A673 (cell line): ENCODE results near the gene EYS. TPM values are rescaled to one million over a fixed set of nuclear protein-coding genes. Genes with fewer than 3 reads are reported as not detected.

ENCODE experiments used
- BruUV-seq: library from RNA; stranded (reverse); fragments of 400-500 nt; replicated peaks from 2 replicates; lab custom pipeline; 2021; lab: Mats Ljungman, UMichigan
- CTCF ChIA-PET: fragments of 300-600 bp; sonication (Branson Sonifier 250); formaldehyde crosslinking; loops from one replicate; lab custom pipeline; 2022; ENCODE audit warnings: antibody characterized with exemption; lab: Charles Lee
- POLR2A ChIA-PET: fragments of 300-600 bp; sonication (Branson Sonifier 250); formaldehyde crosslinking; loops from one replicate; lab custom pipeline; 2022; ENCODE audit warnings: antibody characterized with exemption; ENCODE audit not compliant: low non-redundant PET; lab: Charles Lee
- DNase-seq: peaks from one replicate; pipeline ENCODE4 v3.0.0-alpha.2; 2015; ENCODE audit warnings: low spot score
- H3K27ac ChIP-seq: fragments of 200-600 bp; sonication (generic); 2 replicates; pipeline ENCODE4 v1.5.1; 2016; ENCODE audit warnings: mixed run types, low read depth, mild to moderate bottlenecking, mixed read lengths, antibody characterized with exemption, low read length; ENCODE audit not compliant: poor library complexity, severe bottlenecking
- H3K27me3 ChIP-seq: fragments of 200-600 bp; sonication (generic); replicated peaks from 2 replicates; pipeline ENCODE4 v1.6.1; 2017; ENCODE audit warnings: mixed run types, low read depth, mild to moderate bottlenecking, mixed read lengths, antibody characterized with exemption, low read length; ENCODE audit not compliant: insufficient read depth, poor library complexity
- H3K36me3 ChIP-seq: fragments of 200-600 bp; sonication (generic); 2 replicates; pipeline ENCODE4 v1.6.1; 2016; ENCODE audit warnings: mixed run types, mild to moderate bottlenecking, mixed read lengths, antibody characterized with exemption, low read length; ENCODE audit not compliant: insufficient read depth, poor library complexity, severe bottlenecking
- H3K4me1 ChIP-seq: fragments of 200-600 bp; sonication (generic); 2 replicates; pipeline ENCODE4 v1.6.1; 2017; ENCODE audit warnings: mixed run types, mild to moderate bottlenecking, mixed read lengths, antibody characterized with exemption, low read length; ENCODE audit not compliant: insufficient read depth, poor library complexity, severe bottlenecking
- H3K4me3 ChIP-seq: fragments of 200-600 bp; sonication (generic); 2 replicates; pipeline ENCODE4 v1.5.1; 2016; ENCODE audit warnings: low read depth, mixed run types, mild to moderate bottlenecking, mixed read lengths, low read length; ENCODE audit not compliant: poor library complexity, severe bottlenecking
- H3K9me3 ChIP-seq: fragments of 200-600 bp; sonication (generic); 2 replicates; pipeline ENCODE4 v1.6.1; 2016; ENCODE audit warnings: mixed run types, low read depth, mild to moderate bottlenecking, mixed read lengths, antibody characterized with exemption, low read length; ENCODE audit not compliant: poor library complexity, severe bottlenecking
- EZH2 ChIP-seq: fragments of 200-600 bp; sonication (generic); IDR thresholded peaks from 2 replicates; pipeline ENCODE4 v1.6.1; 2017; ENCODE audit warnings: borderline replicate concordance, low read depth, mild to moderate bottlenecking, mixed read lengths, antibody characterized with exemption, low read length; ENCODE audit not compliant: poor library complexity, severe bottlenecking
- intact Hi-C: fragments of 100-400 bp; cut with micrococcal nuclease; formaldehyde crosslinking; loops from one replicate; pipeline ENCODE4 v1.10.0; 2022; ENCODE audit not compliant: unreplicated experiment
- total RNA-seq: library from RNA; stranded (reverse); gene quantifications from 2 replicates; pipeline ENCODE4 v1.2.3, GENCODE V29; 2021
- TF ChIP-seq, protein P1 (sequence below): fragments of 300-800, 200-600 bp; sonication (generic); conservative IDR thresholded peaks from 2 replicates; pipeline ENCODE4 v1.5.1; 2017; ENCODE audit warnings: low read depth, mild to moderate bottlenecking, antibody characterized with exemption, low read length, moderate library complexity, mixed read lengths

Gene EYS
- total RNA-seq, 1 experiment from 2014 or later, result 0.47 TPM

DNA sequence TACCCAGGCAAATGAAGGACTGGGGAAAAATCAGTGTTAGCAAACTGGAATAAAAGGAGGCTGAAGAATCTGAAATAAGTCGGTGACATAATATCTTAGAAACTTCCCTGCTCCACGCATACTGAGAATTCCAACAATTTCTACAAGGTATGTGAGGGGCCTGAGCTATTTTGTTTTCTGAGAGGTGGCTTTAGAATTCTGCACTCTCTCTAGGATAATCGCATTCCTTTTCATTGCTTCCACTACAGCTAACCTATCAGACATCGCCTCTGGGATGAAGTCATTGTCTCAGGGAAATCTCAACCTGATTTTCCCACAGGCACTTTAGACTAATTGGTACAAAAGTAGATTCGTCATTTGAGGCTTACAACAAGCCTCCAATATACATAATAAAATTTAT lies 1330.6 kb downstream of the EYS start:
- CTCF ChIA-PET, result no interaction called here
- Histone ChIP-seq H3K4me1 (no peaks in the 10 kb centered on the region), H3K27ac (no peak overlapping the region), H3K27me3 (no peaks in the 10 kb centered on the region), H3K36me3 (no peaks in the 10 kb centered on the region), H3K9me3 (no peaks in the 10 kb centered on the region), H3K4me3 (no peak overlapping the region)
- intact Hi-C loops, result no loop called here
- TF ChIP-seq, protein P1, sequence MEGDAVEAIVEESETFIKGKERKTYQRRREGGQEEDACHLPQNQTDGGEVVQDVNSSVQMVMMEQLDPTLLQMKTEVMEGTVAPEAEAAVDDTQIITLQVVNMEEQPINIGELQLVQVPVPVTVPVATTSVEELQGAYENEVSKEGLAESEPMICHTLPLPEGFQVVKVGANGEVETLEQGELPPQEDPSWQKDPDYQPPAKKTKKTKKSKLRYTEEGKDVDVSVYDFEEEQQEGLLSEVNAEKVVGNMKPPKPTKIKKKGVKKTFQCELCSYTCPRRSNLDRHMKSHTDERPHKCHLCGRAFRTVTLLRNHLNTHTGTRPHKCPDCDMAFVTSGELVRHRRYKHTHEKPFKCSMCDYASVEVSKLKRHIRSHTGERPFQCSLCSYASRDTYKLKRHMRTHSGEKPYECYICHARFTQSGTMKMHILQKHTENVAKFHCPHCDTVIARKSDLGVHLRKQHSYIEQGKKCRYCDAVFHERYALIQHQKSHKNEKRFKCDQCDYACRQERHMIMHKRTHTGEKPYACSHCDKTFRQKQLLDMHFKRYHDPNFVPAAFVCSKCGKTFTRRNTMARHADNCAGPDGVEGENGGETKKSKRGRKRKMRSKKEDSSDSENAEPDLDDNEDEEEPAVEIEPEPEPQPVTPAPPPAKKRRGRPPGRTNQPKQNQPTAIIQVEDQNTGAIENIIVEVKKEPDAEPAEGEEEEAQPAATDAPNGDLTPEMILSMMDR, result no peak
- TF ChIP-seq EZH2, result no peak
- POLR2A ChIA-PET, result no interaction called here
- no TSS peak for BruUV-seq
- no peak for DNase-seq

DNA sequence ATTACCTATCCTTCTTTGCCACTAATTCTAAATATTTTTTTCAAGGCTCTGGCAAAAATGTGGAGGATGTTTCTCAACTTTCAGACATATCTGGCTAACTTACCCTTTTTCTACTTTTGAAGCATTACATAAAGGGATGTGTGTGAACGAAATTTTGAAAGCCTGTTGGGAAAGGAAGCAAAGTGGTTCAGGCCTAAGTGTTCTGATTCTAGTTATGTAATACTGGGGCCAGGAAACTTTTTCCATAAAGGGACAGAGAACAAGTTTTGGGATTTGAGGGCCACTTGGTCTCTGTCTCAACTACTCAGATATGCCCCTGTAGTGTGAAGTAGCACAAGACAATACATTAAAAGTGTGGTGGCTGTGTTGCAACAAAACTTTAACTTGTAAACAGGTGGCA lies 1349.6 kb downstream of the EYS start:
- H3K27me3 ChIP-seq, result no peaks in the 10 kb centered on the region
- H3K9me3 ChIP-seq, result no peaks in the 10 kb centered on the region
- no peaks in the 10 kb centered on the region for H3K4me1 ChIP-seq
- POLR2A ChIA-PET, result no interaction called here
- no peak for DNase-seq
- H3K27ac ChIP-seq, result no peak overlapping the region
- BruUV-seq, result no TSS peak
- intact Hi-C loops, result no loop called here
- H3K4me3 ChIP-seq, result no peak overlapping the region
- TF ChIP-seq, protein P1, result no peak
- no peak for TF ChIP-seq EZH2
- H3K36me3 ChIP-seq, result no peaks in the 10 kb centered on the region
- CTCF ChIA-PET, result no interaction called here

DNA sequence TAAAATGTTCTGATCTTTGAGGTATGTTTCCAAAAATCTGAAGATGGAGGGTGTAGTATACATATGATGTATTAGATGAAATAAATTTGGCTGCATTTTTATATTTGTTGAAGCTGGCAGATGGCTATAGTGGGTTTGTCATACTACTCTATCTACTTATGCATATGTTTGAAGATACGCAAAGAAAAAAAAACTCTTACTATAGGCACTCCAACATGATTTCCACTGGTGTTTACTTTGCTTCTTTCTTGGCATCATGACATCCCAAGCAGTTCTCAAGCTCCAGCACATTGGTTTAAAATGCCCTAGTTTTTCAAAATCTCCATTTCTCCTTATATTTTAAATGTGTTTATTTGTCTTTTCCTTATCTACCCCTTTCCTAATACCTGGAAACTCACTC lies 1359.6 kb downstream of the EYS start:
- Histone ChIP-seq H3K4me3 (no peak overlapping the region), H3K9me3 (no peaks in the 10 kb centered on the region), H3K36me3 (no peaks in the 10 kb centered on the region), H3K27me3 (no peaks in the 10 kb centered on the region), H3K4me1 (no peaks in the 10 kb centered on the region), H3K27ac (no peak overlapping the region)
- intact Hi-C loops, result no loop called here
- ChIA-PET POLR2A (no interaction called here), CTCF (no interaction called here)
- no peak for DNase-seq
- no peak for TF ChIP-seq EZH2
- TF ChIP-seq, protein P1, result no peak
- no TSS peak for BruUV-seq
